HUDEP-2 (cell line): Measurements from ENCODE around the gene COL21A1.

Experiments used
- DNase-seq, 76 experiments: peaks; one replicate each; lab custom pipeline; 2025; ENCODE audit not compliant: unreplicated experiment in 76 of 76; lab: John Stamatoyannopoulos, UW

COL21A1 gene

GRCh38 chr6:56140090-56140489 lies 107.3 kb downstream of the COL21A1 start:
- DNase-seq, result no peak

GRCh38 chr6:56115715-56116114 lies 131.7 kb downstream of the COL21A1 start:
- DNase-seq, result no peak

GRCh38 chr6:56109149-56109548 lies 138.2 kb downstream of the COL21A1 start:
- no peak for DNase-seq

- no peak for DNase-seq
These were observed 141.1 kb downstream of the COL21A1 start for GRCh38 chr6:56106231-56106630.

GRCh38 chr6:56104591-56104990 lies 142.8 kb downstream of the COL21A1 start:
- DNase-seq, result no peak

GRCh38 chr6:56102216-56102615 lies 145.2 kb downstream of the COL21A1 start:
- no peak for DNase-seq

- DNase-seq, result no peak
These were observed 146.2 kb downstream of the COL21A1 start for GRCh38 chr6:56101141-56101553.

GRCh38 chr6:56096946-56097621 lies 150.3 kb downstream of the COL21A1 start:
- no peak for DNase-seq

- no peak for DNase-seq
These were observed 150.8 kb downstream of the COL21A1 start for GRCh38 chr6:56096541-56096940.

GRCh38 chr6:56093776-56094175 lies 153.6 kb downstream of the COL21A1 start:
- DNase-seq, result no peak

- DNase-seq, result no peak
These were observed 156.1 kb downstream of the COL21A1 start for GRCh38 chr6:56091159-56091869.

GRCh38 chr6:56088641-56089040 lies 158.7 kb downstream of the COL21A1 start:
- DNase-seq, result no peak

GRCh38 chr6:56087421-56087820 lies 160.0 kb downstream of the COL21A1 start:
- DNase-seq, result no peak

GRCh38 chr6:56079751-56080540 lies 167.4 kb downstream of the COL21A1 start:
- DNase-seq, result no peak

- DNase-seq, result no peak
These were observed 171.3 kb downstream of the COL21A1 start for GRCh38 chr6:56076033-56076432.

GRCh38 chr6:56073761-56074160 lies 173.6 kb downstream of the COL21A1 start:
- no peak for DNase-seq

- DNase-seq, result no peak
These were observed 174.1 kb downstream of the COL21A1 start for GRCh38 chr6:56073315-56073714.

GRCh38 chr6:56072856-56073255 lies 174.5 kb downstream of the COL21A1 start:
- no peak for DNase-seq

- DNase-seq, result no peak
These were observed 182.0 kb downstream of the COL21A1 start for GRCh38 chr6:56065408-56065807.

GRCh38 chr6:56062836-56063235 lies 184.5 kb downstream of the COL21A1 start:
- DNase-seq, result no peak

GRCh38 chr6:56058636-56059035 lies 188.7 kb downstream of the COL21A1 start:
- no peak for DNase-seq
